ENCODE measurements around the gene CAPZA2.

GRCh38 chr7:116876664-116877442, 14.5 kb downstream of the CAPZA2 start:
- no peak for TF ChIP-seq CTCF (IDR thresholded peaks at IDR 0.05)
- no peak for TF ChIP-seq ZFX (IDR thresholded peaks at IDR 0.05; ENCODE audit: borderline replicate concordance)

Measured in 22Rv1 (cell line).